Measurements from ENCODE around the gene KCNK10. TPM values are rescaled to one million over a fixed set of nuclear protein-coding genes. Genes with fewer than 3 reads are reported as not detected.

Gene KCNK10
- total and polyA plus RNA-seq, 2 donors from 2014 or later, result 0.54 to 1.1 TPM

DNA sequence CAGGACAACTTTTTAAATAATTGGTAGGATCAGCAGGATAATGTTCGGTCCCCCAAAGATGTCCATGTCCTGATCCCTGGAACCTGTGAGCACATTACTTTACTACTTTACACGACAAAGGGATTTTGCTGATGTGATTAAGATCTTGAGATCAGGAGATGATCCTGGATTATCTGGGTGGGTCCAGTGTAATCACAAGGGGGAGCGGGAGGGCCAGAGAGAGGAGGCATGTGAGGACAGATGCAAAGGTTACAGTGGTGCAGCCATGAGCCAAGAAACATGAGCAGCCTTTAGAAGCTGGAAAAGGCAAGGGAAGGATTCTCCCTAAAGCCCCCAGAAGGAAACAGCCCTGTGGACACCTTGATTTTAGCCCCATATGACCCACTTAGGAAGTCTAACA lies 33.1 kb downstream of the KCNK10 start:
- intact Hi-C loops (cut with DNase I), result no loop called here
- no peaks in the 10 kb centered on the region for H3K9me3 ChIP-seq (ENCODE audit: control insufficient read depth in 2 of 3, insufficient read depth in 1 of 3, low read length in 3 of 3)
- H3K27ac ChIP-seq (ENCODE audit: low read depth in 2 of 2, low read length in 2 of 2), result no peak overlapping the region
- TF ChIP-seq, protein P1, sequence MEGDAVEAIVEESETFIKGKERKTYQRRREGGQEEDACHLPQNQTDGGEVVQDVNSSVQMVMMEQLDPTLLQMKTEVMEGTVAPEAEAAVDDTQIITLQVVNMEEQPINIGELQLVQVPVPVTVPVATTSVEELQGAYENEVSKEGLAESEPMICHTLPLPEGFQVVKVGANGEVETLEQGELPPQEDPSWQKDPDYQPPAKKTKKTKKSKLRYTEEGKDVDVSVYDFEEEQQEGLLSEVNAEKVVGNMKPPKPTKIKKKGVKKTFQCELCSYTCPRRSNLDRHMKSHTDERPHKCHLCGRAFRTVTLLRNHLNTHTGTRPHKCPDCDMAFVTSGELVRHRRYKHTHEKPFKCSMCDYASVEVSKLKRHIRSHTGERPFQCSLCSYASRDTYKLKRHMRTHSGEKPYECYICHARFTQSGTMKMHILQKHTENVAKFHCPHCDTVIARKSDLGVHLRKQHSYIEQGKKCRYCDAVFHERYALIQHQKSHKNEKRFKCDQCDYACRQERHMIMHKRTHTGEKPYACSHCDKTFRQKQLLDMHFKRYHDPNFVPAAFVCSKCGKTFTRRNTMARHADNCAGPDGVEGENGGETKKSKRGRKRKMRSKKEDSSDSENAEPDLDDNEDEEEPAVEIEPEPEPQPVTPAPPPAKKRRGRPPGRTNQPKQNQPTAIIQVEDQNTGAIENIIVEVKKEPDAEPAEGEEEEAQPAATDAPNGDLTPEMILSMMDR (IDR thresholded peaks at IDR 0.05; ENCODE audit: borderline replicate concordance, extremely low read depth, insufficient read depth), result no peak
- no peaks in the 10 kb centered on the region for H3K36me3 ChIP-seq (ENCODE audit: control insufficient read depth in 2 of 3, insufficient read depth in 3 of 3, low read length in 3 of 3)
- H3K9ac ChIP-seq (ENCODE audit: low read length in 3 of 3), result no peak overlapping the region
- no peak overlapping the region for H3K4me3 ChIP-seq (ENCODE audit: low read length in 3 of 3)
- H3K4me1 ChIP-seq (ENCODE audit: control insufficient read depth in 2 of 3, insufficient read depth in 2 of 3, low read depth in 1 of 3, low read length in 3 of 3), result no peaks in the 10 kb centered on the region
- H3K27me3 ChIP-seq (ENCODE audit: control insufficient read depth, insufficient read depth, low read length), result no peaks in the 10 kb centered on the region
- FAIRE-seq (no peak), DNase-seq (no peak)

DNA sequence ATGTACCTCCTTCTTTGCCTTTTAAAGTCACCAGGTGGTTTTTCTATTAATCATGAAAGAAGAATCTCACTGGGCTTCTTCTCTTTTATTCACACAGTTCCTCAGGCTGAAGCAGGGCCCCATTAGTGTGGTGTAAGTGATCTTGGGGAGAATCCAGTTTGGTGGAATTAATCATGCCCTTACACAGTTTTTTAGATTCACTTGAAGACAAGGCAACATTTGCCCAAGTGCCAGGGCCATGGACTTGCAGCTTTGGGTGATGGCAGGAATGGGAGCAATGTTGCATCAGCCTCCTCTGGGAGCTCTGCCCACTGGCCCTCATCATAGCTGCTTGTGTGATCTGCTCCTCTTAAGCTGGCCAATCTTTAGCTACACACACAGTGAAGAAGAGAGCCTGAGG lies 33.8 kb downstream of the KCNK10 start:
- no peak overlapping the region for H3K9ac ChIP-seq (ENCODE audit: low read length in 3 of 3)
- H3K36me3 ChIP-seq (ENCODE audit: control insufficient read depth in 2 of 3, insufficient read depth in 3 of 3, low read length in 3 of 3), result no peaks in the 10 kb centered on the region
- DNase-seq (no peak), FAIRE-seq (no peak)
- no peak overlapping the region for H3K27ac ChIP-seq (ENCODE audit: low read depth in 2 of 2, low read length in 2 of 2)
- H3K4me3 ChIP-seq (ENCODE audit: low read length in 3 of 3), result no peak overlapping the region
- intact Hi-C loops (cut with DNase I), result no loop called here
- no peaks in the 10 kb centered on the region for H3K27me3 ChIP-seq (ENCODE audit: control insufficient read depth, insufficient read depth, low read length)
- H3K4me1 ChIP-seq (ENCODE audit: control insufficient read depth in 2 of 3, insufficient read depth in 2 of 3, low read depth in 1 of 3, low read length in 3 of 3), result no peaks in the 10 kb centered on the region
- H3K9me3 ChIP-seq (ENCODE audit: control insufficient read depth in 2 of 3, insufficient read depth in 1 of 3, low read length in 3 of 3), result no peaks in the 10 kb centered on the region
- TF ChIP-seq, protein P1 (IDR thresholded peaks at IDR 0.05; ENCODE audit: borderline replicate concordance, extremely low read depth, insufficient read depth), result no peak

DNA sequence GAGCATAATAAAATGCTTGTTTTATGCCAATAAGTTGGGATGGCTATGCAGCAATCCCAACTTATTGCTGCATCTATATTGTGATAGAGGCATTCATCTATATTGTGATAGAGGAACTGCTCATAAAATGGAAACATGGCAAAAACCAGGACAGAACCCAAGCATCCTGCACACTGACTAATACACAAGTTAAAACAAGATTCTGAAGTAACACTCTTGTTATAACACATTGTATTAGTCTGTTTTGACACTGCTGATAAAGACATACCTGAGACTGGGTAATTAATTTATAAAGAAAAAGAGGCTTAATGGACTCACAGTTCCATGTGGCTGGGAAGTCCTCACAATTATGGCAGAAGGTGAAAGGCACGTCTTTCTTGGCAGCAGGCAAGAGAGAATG lies 36.8 kb downstream of the KCNK10 start:
- intact Hi-C loops (cut with DNase I), result no loop called here
- Histone ChIP-seq H3K9me3 (ENCODE audit: control insufficient read depth in 2 of 3, insufficient read depth in 1 of 3, low read length in 3 of 3) (no peaks in the 10 kb centered on the region), H3K4me1 (ENCODE audit: control insufficient read depth in 2 of 3, insufficient read depth in 2 of 3, low read depth in 1 of 3, low read length in 3 of 3) (no peaks in the 10 kb centered on the region), H3K36me3 (ENCODE audit: control insufficient read depth in 2 of 3, insufficient read depth in 3 of 3, low read length in 3 of 3) (no peaks in the 10 kb centered on the region), H3K27ac (ENCODE audit: low read depth in 2 of 2, low read length in 2 of 2) (no peak overlapping the region), H3K4me3 (ENCODE audit: low read length in 3 of 3) (no peak overlapping the region), H3K27me3 (ENCODE audit: control insufficient read depth, insufficient read depth, low read length) (no peaks in the 10 kb centered on the region), H3K9ac (ENCODE audit: low read length in 3 of 3) (no peak overlapping the region)
- TF ChIP-seq, protein P1 (IDR thresholded peaks at IDR 0.05; ENCODE audit: borderline replicate concordance, extremely low read depth, insufficient read depth), result no peak
- DNase-seq (no peak), FAIRE-seq (no peak)

DNA sequence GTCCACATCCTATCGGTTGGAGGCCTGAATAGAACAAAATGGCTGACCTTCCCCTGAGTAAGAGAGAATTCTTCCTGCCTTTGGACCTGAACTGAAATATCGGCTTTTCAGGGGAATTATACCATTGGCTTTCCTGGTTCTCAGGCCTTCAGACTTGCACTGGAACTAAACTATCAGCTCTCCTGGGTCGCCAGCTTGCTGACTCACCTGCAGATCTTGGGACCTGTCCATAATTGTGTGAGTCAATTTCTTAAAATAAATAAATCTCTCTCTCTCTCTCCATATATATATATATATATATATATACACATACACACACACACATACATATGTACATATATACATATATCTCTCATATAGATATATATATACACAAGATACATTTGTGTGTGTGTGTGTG lies 41.6 kb downstream of the KCNK10 start:
- H3K27ac ChIP-seq (ENCODE audit: low read depth in 2 of 2, low read length in 2 of 2), result no peak overlapping the region
- no peaks in the 10 kb centered on the region for H3K9me3 ChIP-seq (ENCODE audit: control insufficient read depth in 2 of 3, insufficient read depth in 1 of 3, low read length in 3 of 3)
- H3K27me3 ChIP-seq (ENCODE audit: control insufficient read depth, insufficient read depth, low read length), result no peaks in the 10 kb centered on the region
- intact Hi-C loops (cut with DNase I), result no loop called here
- TF ChIP-seq, protein P1 (IDR thresholded peaks at IDR 0.05; ENCODE audit: borderline replicate concordance, extremely low read depth, insufficient read depth), result no peak
- no peak overlapping the region for H3K4me3 ChIP-seq (ENCODE audit: low read length in 3 of 3)
- H3K9ac ChIP-seq (ENCODE audit: low read length in 3 of 3), result no peak overlapping the region
- DNase-seq (no peak), FAIRE-seq (no peak)
- H3K4me1 ChIP-seq (ENCODE audit: control insufficient read depth in 2 of 3, insufficient read depth in 2 of 3, low read depth in 1 of 3, low read length in 3 of 3), result no peaks in the 10 kb centered on the region
- H3K36me3 ChIP-seq (ENCODE audit: control insufficient read depth in 2 of 3, insufficient read depth in 3 of 3, low read length in 3 of 3), result no peaks in the 10 kb centered on the region

All from kidney (tissue), 14 donors.